Omental fat pad (tissue), 4 donors: ENCODE results near the gene PDCD4. TPM values are rescaled to one million over a fixed set of nuclear protein-coding genes. Genes with fewer than 3 reads are reported as not detected.
A peak's percentile ranks its signal among the peaks of the same experiment; 100 is the strongest.

ENCODE experiments used
- ATAC-seq: fragments of 150-250 bp; one replicate; pipeline ENCODE4 v1.9.1; 2016; ENCODE audit warnings: mild to moderate bottlenecking, moderate library complexity; ENCODE audit not compliant: low FRiP score
- DNase-seq: peaks from one replicate; pipeline ENCODE4 v3.0.0-alpha.2; 2019; ENCODE audit warnings: low spot score
- CTCF ChIP-seq, 3 donors: fragments of 450-650 bp; IDR thresholded peaks; one replicate each; pipeline ENCODE4 v1.5.1; 2016 to 2017; ENCODE audit warnings: antibody characterized with exemption in 3 of 3, mild to moderate bottlenecking in 3 of 3, moderate library complexity in 2 of 3
- total RNA-seq, 4 donors: library from RNA; depleted of rRNA; stranded (reverse); fragments of >200 nt; gene quantifications; one replicate each; pipeline ENCODE4 v1.1.0, GENCODE V29; 2016

Gene PDCD4
- total RNA-seq, 4 donors from 2014 or later: 69.7 to 127 (median 102) TPM

- no peak for TF ChIP-seq CTCF (IDR thresholded peaks at IDR 0.05)
- no peak for ATAC-seq
- DNase-seq: no peak
These were observed 60.9 kb downstream of the PDCD4 start for GRCh38 chr10:110932505-110933180.

- no peak for ATAC-seq
- no peak for DNase-seq
- no peak for TF ChIP-seq CTCF (IDR thresholded peaks at IDR 0.05)
These were observed 65.0 kb downstream of the PDCD4 start for GRCh38 chr10:110936757-110937156.

DNA sequence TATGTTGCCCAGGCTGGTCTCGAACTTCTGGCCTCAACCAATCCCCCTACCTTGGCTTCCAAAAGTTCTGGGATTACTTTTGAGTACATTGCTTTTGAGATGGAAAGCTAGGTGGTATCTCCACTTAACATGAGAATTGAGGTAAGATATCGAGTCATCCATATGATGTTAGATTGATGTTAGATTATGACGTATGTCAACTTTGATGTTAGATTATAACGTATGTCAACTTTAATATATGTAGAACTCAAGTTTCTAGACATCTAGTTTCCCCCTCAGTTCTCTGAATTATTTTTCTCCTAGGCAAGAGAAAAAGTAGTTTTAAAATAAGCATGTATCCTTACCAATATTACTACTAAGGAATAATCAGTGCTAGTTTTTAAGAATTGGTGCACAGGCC is 67.7 kb downstream of the PDCD4 start:
- ATAC-seq (no peak), DNase-seq (no peak)
- TF ChIP-seq CTCF (IDR thresholded peaks at IDR 0.05): no peak

DNA sequence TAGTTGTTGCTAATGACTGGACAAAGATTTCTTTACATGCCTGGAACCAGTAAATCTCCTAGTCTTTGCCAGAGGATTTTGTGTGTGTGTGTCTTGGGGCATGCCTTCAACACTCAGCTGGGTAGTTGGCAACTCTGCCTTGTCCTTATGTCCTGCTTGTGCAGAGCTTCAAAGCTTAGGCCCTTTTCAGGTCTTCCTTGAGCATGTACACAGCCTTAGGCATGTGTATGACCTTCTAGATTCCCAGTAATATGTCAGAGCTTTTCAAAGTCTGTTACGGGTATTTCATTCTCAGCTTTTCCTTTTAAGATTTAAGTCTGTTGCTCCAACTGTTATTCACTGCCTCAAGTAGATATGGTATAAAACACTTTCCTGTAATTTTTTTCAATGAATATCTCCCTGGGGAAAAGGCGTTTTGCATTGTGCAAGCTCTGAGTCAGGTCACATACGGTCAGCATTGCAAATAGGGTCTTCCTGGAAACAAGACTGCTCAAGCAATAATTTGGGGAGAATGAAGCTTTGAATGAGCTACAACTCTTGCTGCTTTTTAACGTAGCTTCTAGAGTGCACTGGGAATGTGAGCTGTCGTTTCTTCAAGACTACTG is 73.2 kb downstream of the PDCD4 start:
- no peak for TF ChIP-seq CTCF (IDR thresholded peaks at IDR 0.05)
- peak; percentile 87 for ATAC-seq
- DNase-seq: no peak

DNA sequence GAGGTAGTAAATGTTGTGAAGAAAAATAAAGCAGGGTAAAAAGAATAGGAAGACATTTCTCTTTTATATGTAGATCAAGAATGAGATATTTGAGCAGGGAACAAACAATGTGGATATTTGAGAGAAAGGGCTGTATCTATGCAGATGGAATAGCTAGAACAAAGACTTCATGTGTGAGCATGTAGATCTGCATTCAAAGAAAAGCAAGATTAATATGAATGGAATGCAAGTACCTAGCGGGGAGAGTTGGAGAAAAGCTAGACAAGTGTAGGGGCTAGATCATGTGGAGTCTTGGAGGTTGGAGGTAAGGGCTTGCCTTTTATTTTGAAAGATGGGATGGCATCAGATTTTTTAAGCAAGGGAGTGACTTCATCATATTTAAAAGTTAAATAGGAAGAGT is 74.8 kb downstream of the PDCD4 start:
- DNase-seq (no peak), ATAC-seq (no peak)
- no peak for TF ChIP-seq CTCF (IDR thresholded peaks at IDR 0.05)

- ATAC-seq (no peak), DNase-seq (no peak)
- TF ChIP-seq CTCF (IDR thresholded peaks at IDR 0.05): no peak
These were observed 75.4 kb downstream of the PDCD4 start for GRCh38 chr10:110947061-110947595.

Other genes starting within 250 kb of the PDCD4 start
- 1 to 10 TPM in 3 of 4 donors, under 1 TPM in 1; 0.24 to 3.5 (median 1.8) TPM for gene RBM20, start 227.6 kb upstream of the PDCD4 start, total RNA-seq
- 10 to 100 TPM; 19.6 to 32.2 (median 21.9) TPM for gene BBIP1, start 47.3 kb downstream of the PDCD4 start, total RNA-seq
- 10 to 100 TPM; 52.4 to 73.6 (median 67.6) TPM for gene SHOC2, start 47.7 kb downstream of the PDCD4 start, total RNA-seq
- gene ADRA2A, start 205.1 kb downstream of the PDCD4 start, total RNA-seq: 10 to 100 TPM in 3 of 4 donors, 1 to 10 TPM in 1; 5.2 to 81.3 (median 42.9) TPM